A549 (cell line): ENCODE measurements around the gene KDM6A. TPM values are rescaled to one million over a fixed set of nuclear protein-coding genes. Genes with fewer than 3 reads are reported as not detected.
"Not testable (repeated sequence)": the region's sequence is repeated elsewhere in the genome, so short reads cannot be mapped to it uniquely, and the experiment has no call there.

Experiments
- ATAC-seq, 2 experiments: fragments of 200-7000 bp in 1 of 2; fragments of >200 bp in 1 of 2; cut with Nextera tagmentation in 1 of 2; cut with Tn5 transposase in 1 of 2; 3 replicates each; pipeline versions ENCODE4 v1.8.0 to v1.9.1; 2018 to 2020; ENCODE audit warnings: mild to moderate bottlenecking in 1 of 2, moderate library complexity in 1 of 2
- CTCF ChIA-PET: fragments of 300-600 bp; sonication (Branson Sonifier 250); formaldehyde crosslinking; extraction: SDS; loops from one replicate; lab custom pipeline; 2021; ENCODE audit warnings: antibody characterized with exemption, inconsistent platforms; lab: Yijun Ruan, JAX
- POLR2A ChIA-PET: fragments of 350-600 bp; formaldehyde crosslinking; extraction: SDS; loops from one replicate; lab custom pipeline; 2021; ENCODE audit warnings: antibody characterized with exemption, inconsistent platforms; lab: Yijun Ruan, JAX
- DNase-seq, 2 experiments: peaks; one replicate each; pipeline versions ENCODE4 v3.0.0 to v3.0.0-alpha.2; 2011 to 2016; ENCODE audit warnings: low read depth in 1 of 2, low spot score in 1 of 2
- FAIRE-seq: peaks from 2 replicates; lab custom pipeline; 2011; peaks lifted over from hg19 to GRCh38; lab: Jason Lieb, UNC
- H3K27ac ChIP-seq, 2 experiments: fragments of >200 bp; sonication (Bioruptor Twin); formaldehyde crosslinking; 3 replicates each; pipeline ENCODE4 v1.5.1; 2016 to 2017
- H3K4me1 ChIP-seq: fragments of >200 bp; sonication (Bioruptor Twin); formaldehyde crosslinking; 3 replicates; pipeline ENCODE4 v1.6.1; 2016
- H3K4me2 ChIP-seq: fragments of >200 bp; sonication (Bioruptor Twin); formaldehyde crosslinking; 3 replicates; pipeline ENCODE4 v1.6.1; 2016
- H3K4me3 ChIP-seq: fragments of >200 bp; sonication (Bioruptor Twin); formaldehyde crosslinking; 3 replicates; pipeline ENCODE4 v1.5.1; 2016
- H3K9me3 ChIP-seq: fragments of >200 bp; sonication (Bioruptor Twin); formaldehyde crosslinking; 3 replicates; pipeline ENCODE4 v1.6.1; 2016
- CBX2 ChIP-seq: fragments of 200-600 bp; sonication (generic); IDR thresholded peaks from 2 replicates; pipeline ENCODE4 v1.6.1; 2016; ENCODE audit warnings: low read depth, mild to moderate bottlenecking, borderline replicate concordance
- CBX8 ChIP-seq: fragments of 200-600 bp; sonication (generic); IDR thresholded peaks from 2 replicates; pipeline ENCODE4 v1.6.1; 2016
- CHD2 ChIP-seq: fragments of 150-350 bp; IDR thresholded peaks from 2 replicates; pipeline ENCODE4 v1.6.1; 2014; ENCODE audit warnings: low read length; ENCODE audit not compliant: partially characterized antibody
- CHD4 ChIP-seq: fragments of 200-600 bp; sonication (generic); IDR thresholded peaks from 2 replicates; pipeline ENCODE4 v1.6.1; 2016; ENCODE audit warnings: antibody characterized with exemption, mild to moderate bottlenecking, borderline replicate concordance
- EHF ChIP-seq: fragments of 250-450 bp; sonication (Bioruptor Pico); IDR thresholded peaks from 2 replicates; pipeline ENCODE4 v1.5.0; 2020; ENCODE audit warnings: mild to moderate bottlenecking
- EHMT2 ChIP-seq: fragments of 200-600 bp; sonication (generic); IDR thresholded peaks from 2 replicates; pipeline ENCODE4 v1.6.1; 2016; ENCODE audit warnings: antibody characterized with exemption, low read depth, mild to moderate bottlenecking, moderate library complexity
- EP300 ChIP-seq, 2 experiments: fragments of >200 bp; sonication (Bioruptor Twin); formaldehyde crosslinking; IDR thresholded peaks; 2 replicates in 1 of 2; 3 replicates in 1 of 2; pipeline ENCODE4 v1.6.1; 2016 to 2017
- FOSB ChIP-seq: fragments of 250-450 bp; sonication (Bioruptor Pico); IDR thresholded peaks from 2 replicates; pipeline ENCODE4 v1.5.0; 2020; ENCODE audit warnings: mild to moderate bottlenecking, moderate library complexity
- FOXS1 ChIP-seq: fragments of 250-450 bp; sonication (Bioruptor Pico); IDR thresholded peaks from 2 replicates; pipeline ENCODE4 v1.5.0; 2020; ENCODE audit warnings: mild to moderate bottlenecking, moderate library complexity
- HDAC2 ChIP-seq: fragments of 200-600 bp; sonication (generic); IDR thresholded peaks from 2 replicates; pipeline ENCODE4 v1.6.1; 2016
- HOXA7 ChIP-seq: fragments of 250-450 bp; sonication (Bioruptor Pico); IDR thresholded peaks from 2 replicates; pipeline ENCODE4 v1.5.0; 2020; ENCODE audit warnings: mild to moderate bottlenecking, moderate library complexity
- HOXB5 ChIP-seq: fragments of 250-450 bp; sonication (Bioruptor Pico); IDR thresholded peaks from 2 replicates; pipeline ENCODE4 v1.5.0; 2020; ENCODE audit warnings: mild to moderate bottlenecking, moderate library complexity
- NFE2L2 ChIP-seq: fragments of 150-350 bp; conservative IDR thresholded peaks from 2 replicates; pipeline ENCODE4 v1.6.1; 2014; ENCODE audit warnings: low read length
- NR3C1 ChIP-seq: fragments of >200 bp; sonication (Bioruptor Twin); formaldehyde crosslinking; IDR thresholded peaks from 3 replicates; pipeline ENCODE4 v1.6.1; 2017
- PHF8 ChIP-seq: fragments of 200-600 bp; sonication (generic); IDR thresholded peaks from 2 replicates; pipeline ENCODE4 v1.6.1; 2016; ENCODE audit warnings: low read depth, mild to moderate bottlenecking, antibody characterized with exemption, moderate library complexity, borderline replicate concordance
- POLR2A ChIP-seq: IDR thresholded peaks from 2 replicates; pipeline ENCODE4 v1.6.1; 2012; ENCODE audit warnings: mild to moderate bottlenecking, low read length
- POLR2AphosphoS2 ChIP-seq: conservative IDR thresholded peaks from 2 replicates; pipeline ENCODE4 v1.6.1; 2012; ENCODE audit warnings: low read length, improper control_type of control experiment, inconsistent platforms
- RNF2 ChIP-seq: fragments of 200-600 bp; sonication (generic); IDR thresholded peaks from 2 replicates; pipeline ENCODE4 v1.6.1; 2016; ENCODE audit warnings: low read depth, mild to moderate bottlenecking, antibody characterized with exemption, moderate library complexity, borderline replicate concordance
- SMC3 ChIP-seq: fragments of >200 bp; sonication (Bioruptor Twin); formaldehyde crosslinking; IDR thresholded peaks from 3 replicates; pipeline ENCODE4 v1.6.1; 2018; ENCODE audit warnings: inconsistent platforms
- SREBF2 ChIP-seq: fragments of 450-650 bp; IDR thresholded peaks from 2 replicates; pipeline ENCODE4 v1.6.1; 2014; ENCODE audit warnings: mild to moderate bottlenecking, moderate library complexity
- TFCP2L1 ChIP-seq: fragments of 250-450 bp; sonication (Bioruptor Pico); IDR thresholded peaks from 2 replicates; pipeline ENCODE4 v1.5.0; 2021; ENCODE audit warnings: mild to moderate bottlenecking
- TP53 ChIP-seq: fragments of 250-450 bp; sonication (Bioruptor Pico); IDR thresholded peaks from 2 replicates; pipeline ENCODE4 v1.5.0; 2021; ENCODE audit warnings: mild to moderate bottlenecking, moderate library complexity
- ZFP36 ChIP-seq: fragments of 450-650 bp; IDR thresholded peaks from 2 replicates; pipeline ENCODE4 v1.6.1; 2014; ENCODE audit warnings: borderline replicate concordance; ENCODE audit not compliant: partially characterized antibody
- WGBS: methylation state at CpG from one replicate; pipeline ENCODE4 v1.1.6; 2017; ENCODE audit errors: missing lambda C conversion rate; 5-methylcytosine and 5-hydroxymethylcytosine counted together
- polyA plus RNA-seq, 4 experiments: library from polyadenylated mRNA; depleted of rRNA in 3 of 4; stranded (reverse); fragments of >200 nt; fragmentation: RNase III in 1 of 4; extraction: RNeasy Plus Mini Kit Qiagen cat#74134 plus additional on column Dnase treatment in 1 of 4; gene quantifications; 2 replicates in 3 of 4; 3 replicates in 1 of 4; pipeline ENCODE4 v1.2.3, GENCODE V29; 2011 to 2017
- TF ChIP-seq, protein P1 (sequence below): IDR thresholded peaks from 2 replicates; pipeline ENCODE4 v1.6.1; 2012
- TF ChIP-seq, protein P2 (sequence below): fragments of 250-450 bp; sonication (Bioruptor Pico); IDR thresholded peaks from 2 replicates; pipeline ENCODE4 v1.5.0; 2020; ENCODE audit warnings: low read depth, mild to moderate bottlenecking, moderate library complexity
- TF ChIP-seq, protein P3 (sequence below): IDR thresholded peaks from 2 replicates; pipeline ENCODE4 v1.6.1; 2012; ENCODE audit warnings: low read depth, borderline replicate concordance
- TF ChIP-seq, protein P4 (sequence below): fragments of >200 bp; sonication (Bioruptor Twin); formaldehyde crosslinking; IDR thresholded peaks from 3 replicates; pipeline ENCODE4 v1.5.1; 2016
- TF ChIP-seq, protein P5 (sequence below): fragments of >200 bp; sonication (Bioruptor Twin); formaldehyde crosslinking; IDR thresholded peaks from 2 replicates; pipeline ENCODE4 v1.6.1; 2016
- TF ChIP-seq, protein P6 (sequence below): fragments of 250-450 bp; sonication (Bioruptor Pico); IDR thresholded peaks from 2 replicates; pipeline ENCODE4 v1.5.0; 2021; ENCODE audit warnings: mild to moderate bottlenecking, moderate library complexity, borderline replicate concordance

KDM6A gene
- polyA plus RNA-seq, 2 of the 4 experiments (the other 2 are of a cell fraction) = 9.3 to 18.4 TPM

DNA sequence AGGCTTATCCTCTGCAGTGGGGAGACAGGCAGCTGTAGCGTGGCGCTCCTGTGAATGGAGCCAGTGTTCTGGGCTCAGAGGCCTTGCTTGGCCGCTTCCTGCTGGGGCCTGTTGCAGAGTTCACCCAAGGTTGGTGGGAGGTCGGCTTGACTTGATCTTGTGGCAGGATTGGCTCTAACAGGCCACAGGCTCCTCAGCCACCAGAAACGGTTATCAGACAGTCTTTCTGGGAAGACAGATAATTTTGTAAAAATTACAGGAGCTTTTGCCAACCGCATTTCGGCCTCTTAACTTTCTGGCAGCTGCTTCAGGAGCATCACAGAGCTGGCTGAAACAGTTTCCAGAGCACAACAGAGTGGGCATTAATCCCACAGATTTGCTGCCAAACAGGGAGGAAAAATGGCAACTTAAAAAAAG lies 261.3 kb downstream of the KDM6A start:
- POLR2A ChIA-PET = no interaction called here
- Histone ChIP-seq H3K4me3 (no peak overlapping the region), H3K27ac (no peak overlapping the region)
- TF ChIP-seq POLR2A (no peak), NFE2L2 (no peak), RNF2 (no peak), FOSB (CRISPR knock-in tag) (no peak), ZFP36 (no peak), SREBF2 (no peak), TP53 (CRISPR knock-in tag) (no peak), TFCP2L1 (CRISPR knock-in tag) (no peak), EHMT2 (no peak), PHF8 (no peak), EHF (no peak)
- TF ChIP-seq, protein P1, sequence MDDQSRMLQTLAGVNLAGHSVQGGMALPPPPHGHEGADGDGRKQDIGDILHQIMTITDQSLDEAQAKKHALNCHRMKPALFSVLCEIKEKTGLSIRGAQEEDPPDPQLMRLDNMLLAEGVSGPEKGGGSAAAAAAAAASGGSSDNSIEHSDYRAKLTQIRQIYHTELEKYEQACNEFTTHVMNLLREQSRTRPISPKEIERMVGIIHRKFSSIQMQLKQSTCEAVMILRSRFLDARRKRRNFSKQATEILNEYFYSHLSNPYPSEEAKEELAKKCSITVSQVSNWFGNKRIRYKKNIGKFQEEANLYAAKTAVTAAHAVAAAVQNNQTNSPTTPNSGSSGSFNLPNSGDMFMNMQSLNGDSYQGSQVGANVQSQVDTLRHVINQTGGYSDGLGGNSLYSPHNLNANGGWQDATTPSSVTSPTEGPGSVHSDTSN = no peak
- TF ChIP-seq, protein P2, sequence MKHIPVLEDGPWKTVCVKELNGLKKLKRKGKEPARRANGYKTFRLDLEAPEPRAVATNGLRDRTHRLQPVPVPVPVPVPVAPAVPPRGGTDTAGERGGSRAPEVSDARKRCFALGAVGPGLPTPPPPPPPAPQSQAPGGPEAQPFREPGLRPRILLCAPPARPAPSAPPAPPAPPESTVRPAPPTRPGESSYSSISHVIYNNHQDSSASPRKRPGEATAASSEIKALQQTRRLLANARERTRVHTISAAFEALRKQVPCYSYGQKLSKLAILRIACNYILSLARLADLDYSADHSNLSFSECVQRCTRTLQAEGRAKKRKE (CRISPR knock-in tag) = no peak
- TF ChIP-seq, protein P3, sequence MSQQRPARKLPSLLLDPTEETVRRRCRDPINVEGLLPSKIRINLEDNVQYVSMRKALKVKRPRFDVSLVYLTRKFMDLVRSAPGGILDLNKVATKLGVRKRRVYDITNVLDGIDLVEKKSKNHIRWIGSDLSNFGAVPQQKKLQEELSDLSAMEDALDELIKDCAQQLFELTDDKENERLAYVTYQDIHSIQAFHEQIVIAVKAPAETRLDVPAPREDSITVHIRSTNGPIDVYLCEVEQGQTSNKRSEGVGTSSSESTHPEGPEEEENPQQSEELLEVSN = no peak
- TF ChIP-seq, protein P4, sequence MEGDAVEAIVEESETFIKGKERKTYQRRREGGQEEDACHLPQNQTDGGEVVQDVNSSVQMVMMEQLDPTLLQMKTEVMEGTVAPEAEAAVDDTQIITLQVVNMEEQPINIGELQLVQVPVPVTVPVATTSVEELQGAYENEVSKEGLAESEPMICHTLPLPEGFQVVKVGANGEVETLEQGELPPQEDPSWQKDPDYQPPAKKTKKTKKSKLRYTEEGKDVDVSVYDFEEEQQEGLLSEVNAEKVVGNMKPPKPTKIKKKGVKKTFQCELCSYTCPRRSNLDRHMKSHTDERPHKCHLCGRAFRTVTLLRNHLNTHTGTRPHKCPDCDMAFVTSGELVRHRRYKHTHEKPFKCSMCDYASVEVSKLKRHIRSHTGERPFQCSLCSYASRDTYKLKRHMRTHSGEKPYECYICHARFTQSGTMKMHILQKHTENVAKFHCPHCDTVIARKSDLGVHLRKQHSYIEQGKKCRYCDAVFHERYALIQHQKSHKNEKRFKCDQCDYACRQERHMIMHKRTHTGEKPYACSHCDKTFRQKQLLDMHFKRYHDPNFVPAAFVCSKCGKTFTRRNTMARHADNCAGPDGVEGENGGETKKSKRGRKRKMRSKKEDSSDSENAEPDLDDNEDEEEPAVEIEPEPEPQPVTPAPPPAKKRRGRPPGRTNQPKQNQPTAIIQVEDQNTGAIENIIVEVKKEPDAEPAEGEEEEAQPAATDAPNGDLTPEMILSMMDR = no peak
- TF ChIP-seq, all 56 proteins: peak for 0
- DNase-seq = no peak
- no peaks in the 10 kb centered on the region for H3K4me1 ChIP-seq
- no peaks in the 10 kb centered on the region for H3K9me3 ChIP-seq
- CTCF ChIA-PET = no interaction called here
- WGBS = 87% methylated on average over 6 of the region's 7 CpGs
- ATAC-seq = no peak
- H3K4me2 ChIP-seq = no peak overlapping the region
- no peak for FAIRE-seq

DNA sequence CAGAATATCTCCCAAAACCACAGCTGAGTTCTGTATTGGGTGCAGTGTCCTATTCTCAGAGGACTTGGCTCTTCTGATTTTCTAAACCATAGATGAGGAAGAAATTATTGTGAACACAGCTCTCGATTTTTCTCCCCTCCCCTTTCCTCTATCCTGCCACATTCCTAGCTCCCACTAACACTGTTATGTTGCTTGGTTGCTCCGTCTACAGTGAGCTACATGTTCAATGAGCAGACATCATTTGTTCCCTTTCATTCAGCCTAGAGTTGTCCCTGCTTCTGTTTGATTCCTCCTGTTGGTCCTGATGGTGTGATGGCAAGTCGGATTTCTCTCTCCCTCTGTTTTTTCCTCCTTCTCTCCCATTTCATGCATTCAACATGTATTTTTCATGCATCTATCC lies 261.8 kb downstream of the KDM6A start:
- ATAC-seq (no peak), FAIRE-seq (no peak), DNase-seq (no peak)
- no peaks in the 10 kb centered on the region for H3K9me3 ChIP-seq
- H3K4me1 ChIP-seq = no peaks in the 10 kb centered on the region
- no peak overlapping the region for H3K27ac ChIP-seq
- 44% methylated on average over 3 of the region's 3 CpGs for WGBS
- H3K4me2 ChIP-seq = no peak overlapping the region
- TF ChIP-seq TP53 (CRISPR knock-in tag) (no peak), CHD2 (no peak), POLR2A (no peak), EP300 (IDR thresholded peaks at IDR 0.05) (no peak), HOXB5 (CRISPR knock-in tag) (no peak), HOXA7 (CRISPR knock-in tag) (no peak), CBX8 (no peak), CBX2 (no peak), HDAC2 (no peak), EHF (no peak), NFE2L2 (no peak), CHD4 (no peak), NR3C1 (no peak), SMC3 (no peak), FOXS1 (no peak), POLR2AphosphoS2 (no peak)
- TF ChIP-seq, protein P5, sequence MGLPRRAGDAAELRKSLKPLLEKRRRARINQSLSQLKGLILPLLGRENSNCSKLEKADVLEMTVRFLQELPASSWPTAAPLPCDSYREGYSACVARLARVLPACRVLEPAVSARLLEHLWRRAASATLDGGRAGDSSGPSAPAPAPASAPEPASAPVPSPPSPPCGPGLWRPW = no peak
- TF ChIP-seq, protein P6, sequence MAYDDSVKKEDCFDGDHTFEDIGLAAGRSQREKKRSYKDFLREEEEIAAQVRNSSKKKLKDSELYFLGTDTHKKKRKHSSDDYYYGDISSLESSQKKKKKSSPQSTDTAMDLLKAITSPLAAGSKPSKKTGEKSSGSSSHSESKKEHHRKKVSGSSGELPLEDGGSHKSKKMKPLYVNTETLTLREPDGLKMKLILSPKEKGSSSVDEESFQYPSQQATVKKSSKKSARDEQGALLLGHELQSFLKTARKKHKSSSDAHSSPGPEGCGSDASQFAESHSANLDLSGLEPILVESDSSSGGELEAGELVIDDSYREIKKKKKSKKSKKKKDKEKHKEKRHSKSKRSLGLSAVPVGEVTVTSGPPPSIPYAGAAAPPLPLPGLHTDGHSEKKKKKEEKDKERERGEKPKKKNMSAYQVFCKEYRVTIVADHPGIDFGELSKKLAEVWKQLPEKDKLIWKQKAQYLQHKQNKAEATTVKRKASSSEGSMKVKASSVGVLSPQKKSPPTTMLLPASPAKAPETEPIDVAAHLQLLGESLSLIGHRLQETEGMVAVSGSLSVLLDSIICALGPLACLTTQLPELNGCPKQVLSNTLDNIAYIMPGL (CRISPR knock-in tag) = no peak
- POLR2A ChIA-PET = no interaction called here
- CTCF ChIA-PET = no interaction called here
- no peak overlapping the region for H3K4me3 ChIP-seq

DNA sequence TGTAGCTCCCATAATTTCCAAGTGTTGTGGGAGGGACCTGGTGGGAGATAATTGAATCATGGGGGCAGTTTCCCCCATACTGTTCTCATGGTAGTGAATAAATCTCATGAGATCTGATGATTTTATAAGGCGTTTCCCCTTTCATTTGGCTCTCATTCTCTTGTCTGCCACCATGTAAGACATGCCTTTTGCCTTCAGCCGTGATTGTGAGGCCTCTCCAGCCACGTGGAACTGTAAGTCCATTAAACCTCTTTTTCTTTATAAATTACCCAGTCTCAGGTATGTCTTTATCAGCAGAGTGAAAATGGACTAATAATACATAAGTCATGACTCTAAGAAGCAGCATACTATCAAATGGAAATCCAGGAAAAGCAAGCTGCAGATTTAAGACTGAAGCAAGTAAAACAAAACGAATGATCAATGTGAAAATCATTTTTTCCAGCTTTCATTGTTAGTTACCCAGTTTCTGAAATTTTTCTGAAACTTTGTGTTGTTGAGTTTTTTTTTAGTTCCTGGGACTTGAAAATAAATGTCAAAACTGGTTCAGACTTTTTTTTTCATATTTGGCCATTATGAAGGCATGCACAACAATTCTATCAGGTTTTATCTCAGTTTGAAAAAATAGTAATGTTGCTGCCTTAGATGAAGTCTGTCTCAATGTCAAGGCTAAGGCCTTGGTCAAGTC lies 262.5 kb downstream of the KDM6A start:
- DNase-seq, ATAC-seq, CTCF ChIA-PET, H3K9me3 ChIP-seq, POLR2A ChIA-PET, H3K4me1 ChIP-seq, H3K27ac ChIP-seq, H3K4me2 ChIP-seq, H3K4me3 ChIP-seq: not testable (repeated sequence)
- 72% methylated on average over 4 of the region's 4 CpGs for WGBS
- peak; percentile 23 for FAIRE-seq
